Upper lobe of left lung (tissue), 4 donors: ENCODE results near the gene GORASP2.

Experiments
- EP300 ChIP-seq, 4 donors: sonication (generic); formaldehyde crosslinking; IDR thresholded peaks; one replicate each; pipeline ENCODE4 v1.5.1; 2017; ENCODE audit warnings: antibody characterized with exemption in 4 of 4, control low read depth in 2 of 4
- POLR2AphosphoS5 ChIP-seq, 2 donors: sonication (generic); formaldehyde crosslinking; IDR thresholded peaks; one replicate each; pipeline ENCODE4 v1.5.1; 2017; ENCODE audit warnings: antibody characterized with exemption in 2 of 2
- TF ChIP-seq, protein P1 (sequence below), 6 experiments: fragments of 450-650 bp in 4 of 6; fragments of 200-600 bp in 2 of 6; sonication (generic) in 2 of 6; IDR thresholded peaks; one replicate each; pipeline ENCODE4 v1.5.1; 2016 to 2019; ENCODE audit warnings: antibody characterized with exemption in 6 of 6

DNA sequence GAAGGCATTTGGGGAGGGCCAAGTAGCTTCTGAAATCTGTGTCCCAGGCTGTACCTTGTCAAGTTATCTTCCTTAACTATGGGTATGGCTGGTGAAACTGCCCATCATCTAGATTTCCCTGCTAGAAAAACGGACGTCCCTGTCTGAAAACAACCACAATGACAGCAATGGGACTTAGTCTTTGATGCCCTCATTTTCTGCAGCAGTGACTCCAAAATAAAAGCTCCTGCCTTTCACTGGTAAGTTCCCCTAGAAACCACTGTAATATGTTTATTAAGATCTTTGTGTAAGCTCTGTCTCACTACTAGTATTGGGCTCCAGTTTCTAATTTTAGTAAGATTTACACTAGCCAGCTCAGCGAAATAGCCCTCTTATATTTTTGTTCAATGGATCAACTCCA lies 47.2 kb upstream of the GORASP2 start:
- TF ChIP-seq EP300 (IDR thresholded peaks at IDR 0.05): no peak
- TF ChIP-seq, protein P1, sequence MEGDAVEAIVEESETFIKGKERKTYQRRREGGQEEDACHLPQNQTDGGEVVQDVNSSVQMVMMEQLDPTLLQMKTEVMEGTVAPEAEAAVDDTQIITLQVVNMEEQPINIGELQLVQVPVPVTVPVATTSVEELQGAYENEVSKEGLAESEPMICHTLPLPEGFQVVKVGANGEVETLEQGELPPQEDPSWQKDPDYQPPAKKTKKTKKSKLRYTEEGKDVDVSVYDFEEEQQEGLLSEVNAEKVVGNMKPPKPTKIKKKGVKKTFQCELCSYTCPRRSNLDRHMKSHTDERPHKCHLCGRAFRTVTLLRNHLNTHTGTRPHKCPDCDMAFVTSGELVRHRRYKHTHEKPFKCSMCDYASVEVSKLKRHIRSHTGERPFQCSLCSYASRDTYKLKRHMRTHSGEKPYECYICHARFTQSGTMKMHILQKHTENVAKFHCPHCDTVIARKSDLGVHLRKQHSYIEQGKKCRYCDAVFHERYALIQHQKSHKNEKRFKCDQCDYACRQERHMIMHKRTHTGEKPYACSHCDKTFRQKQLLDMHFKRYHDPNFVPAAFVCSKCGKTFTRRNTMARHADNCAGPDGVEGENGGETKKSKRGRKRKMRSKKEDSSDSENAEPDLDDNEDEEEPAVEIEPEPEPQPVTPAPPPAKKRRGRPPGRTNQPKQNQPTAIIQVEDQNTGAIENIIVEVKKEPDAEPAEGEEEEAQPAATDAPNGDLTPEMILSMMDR (IDR thresholded peaks at IDR 0.05): no peak
- TF ChIP-seq POLR2AphosphoS5 (IDR thresholded peaks at IDR 0.05): no peak
